Natural killer cell (primary cell): ENCODE results near the gene HOXC5. TPM values are rescaled to one million over a fixed set of nuclear protein-coding genes. Genes with fewer than 3 reads are reported as not detected.

ENCODE experiments used
- ATAC-seq, 3 donors: fragments of 150-1000 bp in 2 of 3; fragments of 200-7000 bp in 1 of 3; cut with Tn5 transposase; 1 replicate in 1 of 3; 2 replicates in 2 of 3; pipeline ENCODE4 v1.10.0; 2021; ENCODE audit warnings: mild to moderate bottlenecking in 2 of 3, moderate library complexity in 2 of 3
- DNase-seq, 2 donors: peaks; one replicate each; pipeline versions ENCODE4 v3.0.0 to v3.0.0-alpha.2; 2013 to 2021; ENCODE audit warnings: mixed read lengths in 1 of 2
- H3K27ac ChIP-seq: one replicate; pipeline ENCODE4 v1.5.1; 2013; ENCODE audit warnings: mild to moderate bottlenecking, low read length
- H3K27me3 ChIP-seq: one replicate; pipeline ENCODE4 v1.6.1; 2013; ENCODE audit warnings: low read length; ENCODE audit not compliant: control insufficient read depth, insufficient read depth
- H3K36me3 ChIP-seq: one replicate; pipeline ENCODE4 v1.6.1; 2013; ENCODE audit warnings: low read length; ENCODE audit not compliant: control insufficient read depth, insufficient read depth
- H3K4me1 ChIP-seq: one replicate; pipeline ENCODE4 v1.6.1; 2013; ENCODE audit warnings: low read length; ENCODE audit not compliant: control insufficient read depth, insufficient read depth
- H3K4me3 ChIP-seq: one replicate; pipeline ENCODE4 v1.5.1; 2013; ENCODE audit warnings: low read length
- H3K9me3 ChIP-seq: one replicate; pipeline ENCODE4 v1.6.1; 2013; ENCODE audit warnings: low read length; ENCODE audit not compliant: control insufficient read depth, insufficient read depth
- H3K27ac Mint-ChIP-seq, 2 donors: one replicate each; pipeline ENCODE4 v1.8.0; 2022; ENCODE audit warnings: mild to moderate bottlenecking in 2 of 2, mixed read lengths in 2 of 2, moderate library complexity in 1 of 2
- H3K27me3 Mint-ChIP-seq, 2 donors: one replicate each; pipeline ENCODE4 v1.8.0; 2022; ENCODE audit warnings: low read depth in 2 of 2, mixed read lengths in 2 of 2
- H3K36me3 Mint-ChIP-seq: one replicate; pipeline ENCODE4 v1.8.0; 2022; ENCODE audit warnings: mixed read lengths
- H3K4me1 Mint-ChIP-seq, 2 donors: one replicate each; pipeline ENCODE4 v1.8.0; 2022; ENCODE audit warnings: mixed read lengths in 2 of 2
- H3K4me3 Mint-ChIP-seq: one replicate; pipeline ENCODE4 v1.8.0; 2022; ENCODE audit warnings: mild to moderate bottlenecking, moderate library complexity, mixed read lengths
- H3K9me3 Mint-ChIP-seq, 2 donors: one replicate each; pipeline ENCODE4 v1.8.0; 2022; ENCODE audit warnings: mixed read lengths in 2 of 2
- CTCF ChIP-seq: fragments of 200-600 bp; IDR thresholded peaks from one replicate; pipeline ENCODE4 v1.8.0; 2022; ENCODE audit warnings: antibody characterized with exemption
- WGBS: methylation state at CpG from one replicate; pipeline ENCODE4 v1.1.7; 2013; ENCODE audit warnings: missing lambda C conversion rate; ENCODE audit not compliant: insufficient coverage; 5-methylcytosine and 5-hydroxymethylcytosine counted together
- intact Hi-C: fragments of 100-400 bp; cut with micrococcal nuclease; formaldehyde crosslinking; loops from one replicate; pipeline ENCODE4 v1.14.2; 2022
- total RNA-seq, 4 donors: library from RNA; stranded (reverse); fragments of 120-200 nt in 1 of 4; gene quantifications; one replicate each; pipeline versions ENCODE4 v1.2.3 to v1.2.4, GENCODE V29; 2013 to 2022

Gene HOXC5
- total RNA-seq, 3 donors from 2014 or later (not counting 1 experiment from before 2014, with no cell fraction given), result 0.20 TPM; not detected in 2

GRCh38 chr12:54033106-54033979, 493 bp downstream of the HOXC5 start:
- ATAC-seq, result peak in 2 of 3 donors; percentile 26 to 40
- no peak for TF ChIP-seq CTCF
- H3K27ac ChIP-seq, result no peak overlapping the region
- WGBS, result 4% methylated on average over 61 of the region's 61 CpGs
- peak overlapping the region; percentile 88 for H3K4me3 Mint-ChIP-seq
- peaks cover 9% of the 10 kb centered on the region for H3K9me3 ChIP-seq
- peaks cover 87% of the 10 kb centered on the region for H3K27me3 ChIP-seq
- peak in 1 of 2 donors; percentile 34 for DNase-seq
- H3K4me3 ChIP-seq, result peak overlapping the region; percentile 4
- no peaks in the 10 kb centered on the region for H3K36me3 ChIP-seq
- no peaks in the 10 kb centered on the region for H3K36me3 Mint-ChIP-seq
- H3K27me3 Mint-ChIP-seq, result peaks cover 79 to 92% of the 10 kb centered on the region in 2 donors
- peak overlapping the region; percentile 45 to 75 for H3K27ac Mint-ChIP-seq
- intact Hi-C loops, result loop anchor here (2.0 to 10.0 kb wide), 3 partner anchors 17 to 51 kb away; no protein-coding TSS in a partner anchor
- H3K4me1 Mint-ChIP-seq, result peaks cover 23 to 27% of the 10 kb centered on the region in 2 donors
- H3K9me3 Mint-ChIP-seq, result peaks cover 0 to 2% of the 10 kb centered on the region in 2 donors
- peaks cover 26% of the 10 kb centered on the region for H3K4me1 ChIP-seq

GRCh38 chr12:54033980-54034784, 1.3 kb downstream of the HOXC5 start:
- Histone ChIP-seq H3K4me3 (peak overlapping the region; percentile 13), H3K4me1 (peaks cover 26% of the 10 kb centered on the region), H3K27ac (no peak overlapping the region), H3K9me3 (peaks cover 9% of the 10 kb centered on the region), H3K36me3 (no peaks in the 10 kb centered on the region), H3K27me3 (peaks cover 89% of the 10 kb centered on the region)
- TF ChIP-seq CTCF, result no peak
- Mint-ChIP-seq H3K4me3 (peak overlapping the region; percentile 78), H3K4me1 (peaks cover 23 to 27% of the 10 kb centered on the region in 2 donors), H3K36me3 (no peaks in the 10 kb centered on the region), H3K27ac (no peak overlapping the region), H3K9me3 (peaks cover 0 to 2% of the 10 kb centered on the region in 2 donors), H3K27me3 (peaks cover 83 to 94% of the 10 kb centered on the region in 2 donors)
- 5% methylated on average over 46 of the region's 57 CpGs for WGBS
- ATAC-seq, result peak in 2 of 3 donors; percentile 48 to 64
- intact Hi-C loops, result loop anchor here (2.0 to 10.0 kb wide), 3 partner anchors 17 to 51 kb away; no protein-coding TSS in a partner anchor
- peak in 1 of 2 donors; percentile 38 for DNase-seq

- peaks cover 85% of the 10 kb centered on the region for H3K27me3 ChIP-seq
These were observed 2.0 kb downstream of the HOXC5 start for GRCh38 chr12:54034785-54035310.

More at GRCh38 chr12:54034785-54035310, 2.0 kb downstream of the HOXC5 start:
- H3K4me3 ChIP-seq, result no peak overlapping the region
- H3K4me3 Mint-ChIP-seq, result peak overlapping the region; percentile 74
- intact Hi-C loops, result loop anchor here (5.0 to 10.0 kb wide), 2 partner anchors 38 to 50 kb away; no protein-coding TSS in a partner anchor
- H3K9me3 ChIP-seq, result peaks cover 9% of the 10 kb centered on the region
- H3K9me3 Mint-ChIP-seq, result peaks cover 0 to 2% of the 10 kb centered on the region in 2 donors
- TF ChIP-seq CTCF, result no peak
- H3K4me1 ChIP-seq, result peaks cover 26% of the 10 kb centered on the region
- ATAC-seq, result no peak
- H3K27ac ChIP-seq, result no peak overlapping the region
- no peaks in the 10 kb centered on the region for H3K36me3 ChIP-seq
- WGBS, result 43% methylated on average over 22 of the region's 22 CpGs
- no peak for DNase-seq
- peak overlapping the region in 1 of 2 donors; percentile 31 for H3K27ac Mint-ChIP-seq
- peaks cover 84 to 96% of the 10 kb centered on the region in 2 donors for H3K27me3 Mint-ChIP-seq
- peaks cover 23 to 27% of the 10 kb centered on the region in 2 donors for H3K4me1 Mint-ChIP-seq
- H3K36me3 Mint-ChIP-seq, result no peaks in the 10 kb centered on the region
